WTC11 (cell line): ENCODE results near the gene COPS7A.

Experiments used
- CREB1 ChIP-seq: sonication (generic); formaldehyde crosslinking; IDR thresholded peaks from 2 replicates; pipeline ENCODE4 v1.8.0; 2023; ENCODE audit warnings: mild to moderate bottlenecking, missing genetic modification reagents
- E2F1 ChIP-seq: sonication (generic); formaldehyde crosslinking; IDR thresholded peaks from 2 replicates; pipeline ENCODE4 v1.8.0; 2022; ENCODE audit warnings: mild to moderate bottlenecking, missing genetic modification reagents
- ETV6 ChIP-seq: sonication (generic); formaldehyde crosslinking; IDR thresholded peaks from 2 replicates; pipeline ENCODE4 v1.8.1; 2022; ENCODE audit warnings: mild to moderate bottlenecking, missing genetic modification reagents
- FOXJ3 ChIP-seq: sonication (generic); formaldehyde crosslinking; IDR thresholded peaks from 2 replicates; pipeline ENCODE4 v1.9.0; 2021; ENCODE audit warnings: missing genetic modification reagents, mild to moderate bottlenecking, borderline replicate concordance
- TF ChIP-seq, protein P1 (sequence below): fragments of 200-600 bp; IDR thresholded peaks from 2 replicates; pipeline ENCODE4 v1.8.0; 2022; ENCODE audit warnings: antibody characterized with exemption

DNA sequence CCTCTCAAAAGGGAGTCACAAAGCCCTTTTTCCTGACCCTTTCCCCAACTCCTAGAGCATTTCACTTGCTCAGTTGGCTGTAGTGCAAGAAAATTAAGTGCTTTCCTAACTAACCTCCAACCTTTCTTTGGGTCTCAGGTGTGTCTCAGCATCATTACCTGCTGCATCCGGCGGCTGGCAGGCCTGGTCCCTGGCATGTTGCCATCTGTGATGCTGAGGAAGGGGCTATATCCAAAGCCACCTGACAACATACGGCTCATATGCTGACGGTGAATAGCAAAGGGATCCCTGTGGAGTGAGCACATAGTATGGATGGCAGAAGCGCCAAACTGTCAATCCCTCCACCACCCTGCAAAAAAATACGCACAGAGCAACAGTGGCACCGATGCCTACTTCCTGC lies 27.9 kb downstream of the COPS7A start:
- no peak for TF ChIP-seq CREB1 (CRISPR knock-in tag)
- TF ChIP-seq FOXJ3 = no peak
- TF ChIP-seq E2F1 (CRISPR knock-in tag) = no peak
- TF ChIP-seq, protein P1, sequence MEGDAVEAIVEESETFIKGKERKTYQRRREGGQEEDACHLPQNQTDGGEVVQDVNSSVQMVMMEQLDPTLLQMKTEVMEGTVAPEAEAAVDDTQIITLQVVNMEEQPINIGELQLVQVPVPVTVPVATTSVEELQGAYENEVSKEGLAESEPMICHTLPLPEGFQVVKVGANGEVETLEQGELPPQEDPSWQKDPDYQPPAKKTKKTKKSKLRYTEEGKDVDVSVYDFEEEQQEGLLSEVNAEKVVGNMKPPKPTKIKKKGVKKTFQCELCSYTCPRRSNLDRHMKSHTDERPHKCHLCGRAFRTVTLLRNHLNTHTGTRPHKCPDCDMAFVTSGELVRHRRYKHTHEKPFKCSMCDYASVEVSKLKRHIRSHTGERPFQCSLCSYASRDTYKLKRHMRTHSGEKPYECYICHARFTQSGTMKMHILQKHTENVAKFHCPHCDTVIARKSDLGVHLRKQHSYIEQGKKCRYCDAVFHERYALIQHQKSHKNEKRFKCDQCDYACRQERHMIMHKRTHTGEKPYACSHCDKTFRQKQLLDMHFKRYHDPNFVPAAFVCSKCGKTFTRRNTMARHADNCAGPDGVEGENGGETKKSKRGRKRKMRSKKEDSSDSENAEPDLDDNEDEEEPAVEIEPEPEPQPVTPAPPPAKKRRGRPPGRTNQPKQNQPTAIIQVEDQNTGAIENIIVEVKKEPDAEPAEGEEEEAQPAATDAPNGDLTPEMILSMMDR = no peak
- TF ChIP-seq ETV6 (CRISPR knock-in tag) = no peak
